Stimulated activated CD8-positive, alpha-beta memory T cell treated with anti-CD3 and anti-CD28 coated beads, Interleukin-4, amount 100 ng/mL, for 1 hour (primary cell): ENCODE measurements around the gene C10orf120.

Experiments used
- DNase-seq, 2 donors: peaks; one replicate each; pipeline ENCODE4 v3.0.0-alpha.2; 2020; ENCODE audit warnings: low read depth in 2 of 2, low spot score in 1 of 2

The C10orf120 gene

GRCh38 chr10:122662231-122662630 lies 37.4 kb downstream of the C10orf120 start:
- DNase-seq, result no peak

- DNase-seq, result no peak
These were observed 39.0 kb downstream of the C10orf120 start for GRCh38 chr10:122660696-122661095.

GRCh38 chr10:122659651-122660050 lies 40.0 kb downstream of the C10orf120 start:
- DNase-seq, result no peak

- no peak for DNase-seq
These were observed 40.5 kb downstream of the C10orf120 start for GRCh38 chr10:122659126-122659525.

- no peak for DNase-seq
These were observed 41.1 kb downstream of the C10orf120 start for GRCh38 chr10:122658356-122659049.

GRCh38 chr10:122657729-122658128 lies 41.9 kb downstream of the C10orf120 start:
- no peak for DNase-seq

GRCh38 chr10:122657255-122657654 lies 42.4 kb downstream of the C10orf120 start:
- DNase-seq, result no peak

GRCh38 chr10:122656741-122657140 lies 42.9 kb downstream of the C10orf120 start:
- DNase-seq, result no peak

GRCh38 chr10:122656308-122656705 lies 43.3 kb downstream of the C10orf120 start:
- no peak for DNase-seq

GRCh38 chr10:122655524-122656307 lies 43.9 kb downstream of the C10orf120 start:
- DNase-seq, result no peak

- no peak for DNase-seq
These were observed 49.3 kb downstream of the C10orf120 start for GRCh38 chr10:122650331-122650730.

GRCh38 chr10:122649903-122650302 lies 49.7 kb downstream of the C10orf120 start:
- DNase-seq, result no peak

- DNase-seq, result no peak
These were observed 50.8 kb downstream of the C10orf120 start for GRCh38 chr10:122648599-122649428.
